HEK293 (cell line): ENCODE data around the gene KRT17.

Source experiments
- BCL11B ChIP-seq: fragments of 450-650 bp; formaldehyde crosslinking; IDR thresholded peaks from 2 replicates; pipeline ENCODE4 v1.5.1; 2016; ENCODE audit warnings: low read depth, missing biosample characterization, missing genetic modification characterization
- GLI4 ChIP-seq: fragments of 450-650 bp; formaldehyde crosslinking; IDR thresholded peaks from 2 replicates; pipeline ENCODE4 v1.5.1; 2016; ENCODE audit warnings: missing biosample characterization, missing genetic modification characterization
- GLIS1 ChIP-seq: fragments of 450-650 bp; formaldehyde crosslinking; IDR thresholded peaks from 2 replicates; pipeline ENCODE4 v1.5.1; 2016; ENCODE audit warnings: missing biosample characterization, missing genetic modification characterization
- KLF17 ChIP-seq: fragments of 450-650 bp; formaldehyde crosslinking; IDR thresholded peaks from 2 replicates; pipeline ENCODE4 v1.5.1; 2016; ENCODE audit warnings: missing biosample characterization, missing genetic modification characterization
- KLF7 ChIP-seq: fragments of 450-650 bp; formaldehyde crosslinking; IDR thresholded peaks from 2 replicates; pipeline ENCODE4 v1.5.1; 2016; ENCODE audit warnings: missing biosample characterization, missing genetic modification characterization, borderline replicate concordance
- OSR2 ChIP-seq: fragments of 450-650 bp; formaldehyde crosslinking; IDR thresholded peaks from 2 replicates; pipeline ENCODE4 v1.5.1; 2016; ENCODE audit warnings: missing biosample characterization, missing genetic modification characterization
- PRDM10 ChIP-seq: fragments of 450-650 bp; formaldehyde crosslinking; IDR thresholded peaks from 2 replicates; pipeline ENCODE4 v1.5.1; 2016; ENCODE audit warnings: missing biosample characterization, missing genetic modification characterization
- PRDM2 ChIP-seq: fragments of 450-650 bp; formaldehyde crosslinking; IDR thresholded peaks from 2 replicates; pipeline ENCODE4 v1.5.1; 2016; ENCODE audit warnings: missing biosample characterization, missing genetic modification characterization, borderline replicate concordance
- ZBTB17 ChIP-seq: fragments of 450-650 bp; formaldehyde crosslinking; IDR thresholded peaks from 2 replicates; pipeline ENCODE4 v1.5.1; 2016; ENCODE audit warnings: missing biosample characterization, missing genetic modification characterization
- ZNF138 ChIP-seq: fragments of 450-650 bp; formaldehyde crosslinking; IDR thresholded peaks from 2 replicates; pipeline ENCODE4 v1.5.1; 2016; ENCODE audit warnings: missing biosample characterization, missing genetic modification characterization, borderline replicate concordance
- ZNF148 ChIP-seq: fragments of 450-650 bp; formaldehyde crosslinking; IDR thresholded peaks from 2 replicates; pipeline ENCODE4 v1.5.0; 2017; ENCODE audit warnings: missing biosample characterization, missing genetic modification characterization, borderline replicate concordance
- ZNF157 ChIP-seq: fragments of 450-650 bp; formaldehyde crosslinking; IDR thresholded peaks from 2 replicates; pipeline ENCODE4 v1.5.1; 2016; ENCODE audit warnings: missing biosample characterization, missing genetic modification characterization
- ZNF184 ChIP-seq: fragments of 450-650 bp; IDR thresholded peaks from 2 replicates; pipeline ENCODE4 v1.5.1; 2018; ENCODE audit warnings: missing biosample characterization, mild to moderate bottlenecking, missing genetic modification characterization
- ZNF248 ChIP-seq: fragments of 450-650 bp; formaldehyde crosslinking; IDR thresholded peaks from 2 replicates; pipeline ENCODE4 v1.5.1; 2017; ENCODE audit warnings: missing biosample characterization, missing genetic modification characterization
- ZNF280C ChIP-seq: fragments of 450-650 bp; formaldehyde crosslinking; IDR thresholded peaks from 2 replicates; pipeline ENCODE4 v1.5.1; 2016; ENCODE audit warnings: missing biosample characterization, missing genetic modification characterization
- ZNF366 ChIP-seq: fragments of 450-650 bp; formaldehyde crosslinking; conservative IDR thresholded peaks from 2 replicates; pipeline ENCODE4 v1.5.1; 2016; ENCODE audit warnings: missing biosample characterization, missing genetic modification characterization
- ZNF473 ChIP-seq: fragments of 450-650 bp; formaldehyde crosslinking; IDR thresholded peaks from 2 replicates; pipeline ENCODE4 v1.5.1; 2017; ENCODE audit warnings: missing biosample characterization, missing genetic modification characterization
- ZNF558 ChIP-seq: fragments of 450-650 bp; formaldehyde crosslinking; IDR thresholded peaks from 2 replicates; pipeline ENCODE4 v1.5.1; 2016; ENCODE audit warnings: missing biosample characterization, missing genetic modification characterization
- ZNF580 ChIP-seq: fragments of 450-650 bp; formaldehyde crosslinking; IDR thresholded peaks from 2 replicates; pipeline ENCODE4 v1.5.1; 2016; ENCODE audit warnings: missing biosample characterization, missing genetic modification characterization
- ZNF660 ChIP-seq: fragments of 450-650 bp; IDR thresholded peaks from 2 replicates; pipeline ENCODE4 v1.5.1; 2018; ENCODE audit warnings: missing biosample characterization, mild to moderate bottlenecking, missing genetic modification characterization
- ZNF791 ChIP-seq: fragments of 450-650 bp; formaldehyde crosslinking; IDR thresholded peaks from 2 replicates; pipeline ENCODE4 v1.5.1; 2016; ENCODE audit warnings: missing biosample characterization, missing genetic modification characterization
- ZXDB ChIP-seq: fragments of 450-650 bp; formaldehyde crosslinking; IDR thresholded peaks from 2 replicates; pipeline ENCODE4 v1.5.1; 2016; ENCODE audit warnings: missing biosample characterization, missing genetic modification characterization

Gene KRT17

GRCh38 chr17:41632482-41633105 is 8.2 kb upstream of the KRT17 start (continued):
- TF ChIP-seq PRDM2 (tag by site-specific recombination), result no peak
- TF ChIP-seq KLF7 (tag by site-specific recombination), result no peak
- no peak for TF ChIP-seq GLIS1 (tag by site-specific recombination)
- TF ChIP-seq GLI4, result no peak
- no peak for TF ChIP-seq ZNF148 (tag by site-specific recombination)
- no peak for TF ChIP-seq ZBTB17 (tag by site-specific recombination)
- TF ChIP-seq BCL11B (tag by site-specific recombination), result no peak
- TF ChIP-seq ZNF473, result no peak
- TF ChIP-seq ZNF138 (tag by site-specific recombination), result no peak
- no peak for TF ChIP-seq PRDM10 (tag by site-specific recombination)
- no peak; the same call in 1 of the 2 replicates for TF ChIP-seq OSR2
- TF ChIP-seq ZNF157, result 0 out of 2 replicates have a peak, but pooled peaks have one; percentile 24
- no peak for TF ChIP-seq ZNF184 (tag by site-specific recombination)
- no peak for TF ChIP-seq ZXDB (tag by site-specific recombination)
- TF ChIP-seq ZNF580 (tag by site-specific recombination), result no peak
- TF ChIP-seq ZNF366 (tag by site-specific recombination), result no peak
- no peak for TF ChIP-seq ZNF280C (tag by site-specific recombination)
- no peak for TF ChIP-seq ZNF558 (tag by site-specific recombination)
- 0 out of 2 replicates have a peak, but pooled peaks have one; percentile 8 for TF ChIP-seq ZNF791 (tag by site-specific recombination)
- TF ChIP-seq ZNF660, result no peak
- TF ChIP-seq KLF17 (tag by site-specific recombination), result no peak
- TF ChIP-seq ZNF248 (tag by site-specific recombination), result no peak
